CD4-positive, alpha-beta T cell (primary cell): ENCODE measurements around the gene PRPH. TPM values are rescaled to one million over a fixed set of nuclear protein-coding genes. Genes with fewer than 3 reads are reported as not detected.
A peak's percentile ranks its signal among the peaks of the same experiment; 100 is the strongest.

Experiments used
- ATAC-seq: fragments of 200-7000 bp; cut with Tn5 transposase; one replicate; pipeline ENCODE4 v1.10.0; 2022; ENCODE audit warnings: mild to moderate bottlenecking; ENCODE audit not compliant: poor library complexity
- CTCF ChIA-PET: fragments of 350-600 bp; sonication (Branson Sonifier 250); formaldehyde crosslinking; loops from one replicate; lab custom pipeline; 2021; ENCODE audit warnings: antibody characterized with exemption, inconsistent platforms; lab: Charles Lee
- POLR2A ChIA-PET: fragments of 350-600 bp; sonication (Branson Sonifier 250); formaldehyde crosslinking; loops from one replicate; lab custom pipeline; 2021; ENCODE audit warnings: antibody characterized with exemption, inconsistent platforms; lab: Charles Lee
- DNase-seq, 14 experiments: peaks; one replicate each; pipeline ENCODE4 v3.0.0-alpha.2; 2013 to 2020; ENCODE audit warnings: mixed read lengths in 2 of 14
- H3K27ac ChIP-seq, 2 donors: one replicate each; pipeline versions ENCODE4 v1.5.1 to v1.7.0; 2013; ENCODE audit warnings: low read length in 2 of 2, low read depth in 1 of 2, mild to moderate bottlenecking in 1 of 2
- H3K27me3 ChIP-seq, 2 experiments: 1 replicate in 1 of 2; 2 replicates in 1 of 2; pipeline versions ENCODE4 v1.6.1 to v1.7.0; 2013; ENCODE audit warnings: low read length in 2 of 2, control low read depth in 1 of 2, mild to moderate bottlenecking in 1 of 2, moderate library complexity in 1 of 2; ENCODE audit not compliant: insufficient read depth in 2 of 2, control insufficient read depth in 1 of 2
- H3K36me3 ChIP-seq: one replicate; pipeline ENCODE4 v1.6.1; 2013; ENCODE audit warnings: low read length, control low read depth; ENCODE audit not compliant: insufficient read depth
- H3K4me1 ChIP-seq: one replicate; pipeline ENCODE4 v1.6.1; 2013; ENCODE audit warnings: low read length, control low read depth; ENCODE audit not compliant: insufficient read depth
- H3K4me3 ChIP-seq: one replicate; pipeline ENCODE4 v1.5.1; 2013; ENCODE audit warnings: mild to moderate bottlenecking, low read length, moderate library complexity
- H3K9me3 ChIP-seq, 2 experiments: 1 replicate in 1 of 2; 2 replicates in 1 of 2; pipeline versions ENCODE4 v1.6.1 to v1.7.0; 2013; ENCODE audit warnings: low read length in 2 of 2, mild to moderate bottlenecking in 2 of 2, control low read depth in 1 of 2, moderate library complexity in 1 of 2; ENCODE audit not compliant: control insufficient read depth in 1 of 2, insufficient read depth in 1 of 2
- H3K27ac Mint-ChIP-seq: one replicate; pipeline ENCODE4 v1.8.0; 2020; ENCODE audit warnings: mixed read lengths
- H3K27me3 Mint-ChIP-seq: one replicate; pipeline ENCODE4 v1.8.0; 2021; ENCODE audit warnings: mixed read lengths
- H3K36me3 Mint-ChIP-seq: one replicate; pipeline ENCODE4 v1.8.0; 2021; ENCODE audit warnings: low read depth, mixed read lengths
- H3K4me1 Mint-ChIP-seq: one replicate; pipeline ENCODE4 v1.8.0; 2021; ENCODE audit warnings: low read depth, mixed read lengths
- H3K4me3 Mint-ChIP-seq: one replicate; pipeline ENCODE4 v1.8.0; 2020; ENCODE audit warnings: mild to moderate bottlenecking, mixed read lengths
- H3K9me3 Mint-ChIP-seq: one replicate; pipeline ENCODE4 v1.8.0; 2020; ENCODE audit warnings: mixed read lengths
- CTCF ChIP-seq: fragments of 200-600 bp; IDR thresholded peaks from one replicate; pipeline ENCODE4 v1.8.0; 2022; ENCODE audit warnings: antibody characterized with exemption, mild to moderate bottlenecking
- intact Hi-C, 2 experiments: fragments of 100-400 bp; cut with DNase I in 1 of 2; cut with micrococcal nuclease in 1 of 2; formaldehyde crosslinking; loops; one replicate each; pipeline versions ENCODE4 v1.15.1 to v1.9.0; 2023 to 2025; cut with DNase I, micrococcal nuclease
- total RNA-seq, 174 experiments: library from RNA in 2 of 174; stranded (reverse) in 2 of 174; gene quantifications; one replicate each; pipeline ENCODE4 v1.2.3 and lab custom pipeline; 2021 to 2026

The PRPH gene
- total RNA-seq, 2 experiments from 2014 or later = 0.56 TPM; not detected in 1

- Mint-ChIP-seq H3K27ac (no peak overlapping the region), H3K4me3 (no peak overlapping the region), H3K36me3 (no peaks in the 10 kb centered on the region), H3K9me3 (no peaks in the 10 kb centered on the region), H3K27me3 (peaks cover 49% of the 10 kb centered on the region), H3K4me1 (peaks cover 18% of the 10 kb centered on the region)
- peaks cover 0 to 5% of the 10 kb centered on the region in 2 experiments for H3K9me3 ChIP-seq
- intact Hi-C loops = no loop called here
- H3K4me1 ChIP-seq = peaks cover 13% of the 10 kb centered on the region
- H3K27me3 ChIP-seq = peaks cover 34 to 36% of the 10 kb centered on the region in 2 experiments
- ATAC-seq (peak; percentile 56), DNase-seq (peak in 3 of 14 experiments; percentile 37 to 48 (median 48))
- TF ChIP-seq CTCF = no peak
- ChIA-PET CTCF (interaction anchor here (1.1 to 2.7 kb wide), 10 partner anchors 9 to 182 kb away, joined by 4 to 28 read pairs (median 6); partner anchors contain the start of genes DNAJC22, PRPH and TROAP), POLR2A (interaction anchor here (0.7 to 1.0 kb wide), 2 partner anchors 8 to 35 kb away, joined by 3 to 7 read pairs; partner anchors contain the start of genes SPATS2 and TROAP)
- H3K27ac ChIP-seq = no peak overlapping the region
- H3K4me3 ChIP-seq = no peak overlapping the region
- H3K36me3 ChIP-seq = no peaks in the 10 kb centered on the region
Measured at GRCh38 chr12:49331380-49332222, 36.7 kb downstream of the PRPH start.

GRCh38 chr12:49332441-49332861 is 37.5 kb downstream of the PRPH start:
- H3K4me3 Mint-ChIP-seq = no peak overlapping the region

More at GRCh38 chr12:49332441-49332861, 37.5 kb downstream of the PRPH start:
- Histone ChIP-seq H3K9me3 (peaks cover 0 to 8% of the 10 kb centered on the region in 2 experiments), H3K4me3 (no peak overlapping the region), H3K27me3 (peaks cover 39 to 44% of the 10 kb centered on the region in 2 experiments), H3K27ac (no peak overlapping the region), H3K4me1 (peaks cover 21% of the 10 kb centered on the region), H3K36me3 (no peaks in the 10 kb centered on the region)
- ChIA-PET POLR2A (interaction anchor here (1.0 kb wide), 1 partner anchor 9 kb away, joined by 7 read pairs; the partner anchor contains the start of gene TROAP), CTCF (interaction anchor here (1.2 to 2.7 kb wide), 9 partner anchors 10 to 181 kb away, joined by 4 to 28 read pairs (median 7); partner anchors contain the start of genes DNAJC22, PRPH and TROAP)
- peaks cover 57% of the 10 kb centered on the region for H3K27me3 Mint-ChIP-seq
- H3K27ac Mint-ChIP-seq = no peak overlapping the region
- no peak for ATAC-seq
- no peak for TF ChIP-seq CTCF
- peaks cover 25% of the 10 kb centered on the region for H3K4me1 Mint-ChIP-seq
- no peak for DNase-seq
- no peaks in the 10 kb centered on the region for H3K36me3 Mint-ChIP-seq
- no peaks in the 10 kb centered on the region for H3K9me3 Mint-ChIP-seq
- intact Hi-C loops = no loop called here
